Measurements from ENCODE around the gene RAB15. TPM values are rescaled to one million over a fixed set of nuclear protein-coding genes. Genes with fewer than 3 reads are reported as not detected.

RAB15 gene
- total RNA-seq: 1.5 and 2.7 TPM in 2 replicates

GRCh38 chr14:64971943-64972791 is at the start of gene RAB15:
TSS of gene RAB15 (minus strand) at chr14:64972336. CDS start at chr14:64972076, 260 bp downstream.

GRCh38 chr14:64986648-64987437 is 14.7 kb upstream of the RAB15 start, which contains the start of gene FNTB:
TSS of gene FNTB (plus strand) at chr14:64986895. CDS start at chr14:64986954, 59 bp downstream.

GRCh38 chr14:64942531-64943111 is 29.5 kb downstream of the RAB15 start, which contains the start of gene GPX2:
TSS of gene GPX2 (minus strand) at chr14:64942745. CDS start at chr14:64942726, 19 bp downstream.

DNA sequence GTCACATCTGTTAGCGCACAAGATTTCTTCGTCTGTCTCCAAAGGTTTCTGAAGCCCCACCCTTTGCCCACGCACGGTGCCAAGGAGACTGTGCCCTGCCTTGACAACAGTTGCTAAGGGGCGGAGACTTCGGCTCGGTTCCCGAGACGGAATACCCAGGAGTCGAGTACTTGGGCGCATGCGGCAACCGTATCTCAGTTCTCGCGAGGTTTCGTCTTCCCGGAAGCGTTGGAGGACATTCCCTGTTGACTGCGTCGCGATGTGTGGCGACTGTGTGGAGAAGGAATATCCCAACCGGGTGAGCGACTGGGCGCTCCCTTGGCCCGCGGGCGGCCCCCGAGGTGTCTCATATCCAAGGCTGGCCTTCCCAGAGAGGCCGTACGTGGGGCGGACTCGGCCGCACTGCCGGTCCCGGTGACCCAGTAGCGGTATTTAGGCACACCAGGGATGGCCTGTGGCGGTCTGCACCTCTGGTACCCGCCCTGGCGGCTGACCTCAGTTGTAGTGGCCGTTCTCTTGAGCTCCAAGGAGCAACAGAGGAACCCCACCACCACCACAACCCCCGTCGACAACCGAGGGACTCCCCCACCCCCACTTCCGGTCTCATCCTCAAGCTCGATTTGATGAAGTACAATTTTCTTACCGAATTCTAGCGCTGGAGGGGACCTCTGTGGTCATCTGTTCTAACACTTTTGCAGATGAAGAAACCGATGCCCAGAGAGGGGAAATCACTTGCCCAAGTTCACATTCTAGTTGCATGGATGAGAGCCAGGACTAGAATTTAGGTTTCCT is 57.7 kb downstream of the RAB15 start, which contains the start of gene CHURC1:
TSS of gene CHURC1 (plus strand) at position 219 of the 792 bp plus-strand sequence. CDS start at position 260, 41 bp downstream.

Other genes with a start within 250 kb of the RAB15 start
- gene SPTB, start 92.4 kb downstream of the RAB15 start, total RNA-seq: under 0.01 TPM in 2 replicates
- gene CHURC1, start 57.9 kb downstream of the RAB15 start, total RNA-seq: 44.2 and 83.7 TPM in 2 replicates
- gene GPX2, start 29.6 kb downstream of the RAB15 start, total RNA-seq: not detected in 2 replicates
- gene FNTB, start 14.6 kb upstream of the RAB15 start, total RNA-seq: 9.6 and 11.1 TPM in 2 replicates
- gene MAX, start 130.2 kb upstream of the RAB15 start, total RNA-seq: 33.2 and 34.5 TPM in 2 replicates